ENCODE results near the gene SH3PXD2A.

The SH3PXD2A gene

DNA sequence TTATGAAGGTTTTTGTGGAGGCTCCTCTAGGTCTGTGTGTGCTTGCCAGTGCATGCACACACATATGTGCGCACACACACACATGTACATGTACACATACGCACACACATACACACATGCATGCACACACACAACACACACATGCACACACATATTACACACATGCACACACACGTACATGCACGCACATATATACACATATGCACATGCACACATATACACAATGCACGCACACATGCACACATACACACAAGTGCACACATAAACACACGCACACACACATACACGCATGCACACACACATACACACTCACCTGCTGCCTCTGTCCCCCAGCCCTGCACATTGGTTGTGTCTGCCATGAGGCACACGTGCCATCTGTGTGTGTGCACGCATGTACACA lies 295.6 kb downstream of the SH3PXD2A start:
- no peak overlapping the region for H3K27ac ChIP-seq
- TF ChIP-seq ZFX (IDR thresholded peaks at IDR 0.05) = no peak
- TF ChIP-seq, protein P1, sequence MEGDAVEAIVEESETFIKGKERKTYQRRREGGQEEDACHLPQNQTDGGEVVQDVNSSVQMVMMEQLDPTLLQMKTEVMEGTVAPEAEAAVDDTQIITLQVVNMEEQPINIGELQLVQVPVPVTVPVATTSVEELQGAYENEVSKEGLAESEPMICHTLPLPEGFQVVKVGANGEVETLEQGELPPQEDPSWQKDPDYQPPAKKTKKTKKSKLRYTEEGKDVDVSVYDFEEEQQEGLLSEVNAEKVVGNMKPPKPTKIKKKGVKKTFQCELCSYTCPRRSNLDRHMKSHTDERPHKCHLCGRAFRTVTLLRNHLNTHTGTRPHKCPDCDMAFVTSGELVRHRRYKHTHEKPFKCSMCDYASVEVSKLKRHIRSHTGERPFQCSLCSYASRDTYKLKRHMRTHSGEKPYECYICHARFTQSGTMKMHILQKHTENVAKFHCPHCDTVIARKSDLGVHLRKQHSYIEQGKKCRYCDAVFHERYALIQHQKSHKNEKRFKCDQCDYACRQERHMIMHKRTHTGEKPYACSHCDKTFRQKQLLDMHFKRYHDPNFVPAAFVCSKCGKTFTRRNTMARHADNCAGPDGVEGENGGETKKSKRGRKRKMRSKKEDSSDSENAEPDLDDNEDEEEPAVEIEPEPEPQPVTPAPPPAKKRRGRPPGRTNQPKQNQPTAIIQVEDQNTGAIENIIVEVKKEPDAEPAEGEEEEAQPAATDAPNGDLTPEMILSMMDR (conservative IDR thresholded peaks at IDR 0.05) = no peak

DNA sequence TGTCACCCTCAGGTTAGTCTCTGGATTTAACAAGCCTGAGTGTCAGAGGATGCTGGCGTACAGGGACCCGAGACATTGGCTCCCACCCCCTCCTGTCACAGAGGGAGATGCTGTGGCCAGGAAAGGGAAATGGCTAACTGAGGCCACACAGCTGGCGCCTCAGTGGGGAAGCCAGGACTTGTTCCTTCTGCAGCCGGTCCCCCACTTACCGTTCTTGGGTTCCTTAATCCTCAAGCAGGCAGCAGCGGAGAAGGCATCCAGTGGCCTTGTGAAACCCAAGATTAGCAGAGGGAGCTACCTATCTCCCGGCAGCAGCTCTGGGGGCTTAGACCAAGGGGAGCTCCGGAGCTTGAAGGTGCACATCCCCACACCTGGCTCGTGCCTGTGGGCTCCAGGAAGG lies 296.5 kb downstream of the SH3PXD2A start:
- TF ChIP-seq, protein P1 (conservative IDR thresholded peaks at IDR 0.05) = no peak
- TF ChIP-seq ZFX (IDR thresholded peaks at IDR 0.05) = no peak
- no peak overlapping the region for H3K27ac ChIP-seq

DNA sequence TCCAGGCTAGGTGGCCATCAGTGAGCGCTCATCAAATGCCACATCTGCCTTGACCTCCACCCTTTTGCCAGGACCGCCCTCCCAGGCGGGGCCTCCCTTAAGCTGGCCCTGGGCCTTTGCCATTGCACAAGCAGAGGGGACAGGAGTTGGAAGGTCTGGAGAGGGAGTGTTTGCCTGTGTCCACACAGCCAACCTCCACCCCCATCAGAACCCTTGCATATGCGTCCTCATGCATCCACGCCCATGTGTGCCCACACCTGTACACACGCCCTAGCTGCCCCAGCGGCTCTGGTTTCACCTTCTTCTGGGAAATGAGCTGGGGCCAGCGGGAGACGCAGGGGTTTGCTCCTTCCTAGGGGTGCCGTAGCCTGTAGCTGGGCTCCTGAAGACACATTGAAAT lies 297.9 kb downstream of the SH3PXD2A start:
- no peak overlapping the region for H3K27ac ChIP-seq
- no peak for TF ChIP-seq ZFX (IDR thresholded peaks at IDR 0.05)
- TF ChIP-seq, protein P1 (conservative IDR thresholded peaks at IDR 0.05) = no peak

DNA sequence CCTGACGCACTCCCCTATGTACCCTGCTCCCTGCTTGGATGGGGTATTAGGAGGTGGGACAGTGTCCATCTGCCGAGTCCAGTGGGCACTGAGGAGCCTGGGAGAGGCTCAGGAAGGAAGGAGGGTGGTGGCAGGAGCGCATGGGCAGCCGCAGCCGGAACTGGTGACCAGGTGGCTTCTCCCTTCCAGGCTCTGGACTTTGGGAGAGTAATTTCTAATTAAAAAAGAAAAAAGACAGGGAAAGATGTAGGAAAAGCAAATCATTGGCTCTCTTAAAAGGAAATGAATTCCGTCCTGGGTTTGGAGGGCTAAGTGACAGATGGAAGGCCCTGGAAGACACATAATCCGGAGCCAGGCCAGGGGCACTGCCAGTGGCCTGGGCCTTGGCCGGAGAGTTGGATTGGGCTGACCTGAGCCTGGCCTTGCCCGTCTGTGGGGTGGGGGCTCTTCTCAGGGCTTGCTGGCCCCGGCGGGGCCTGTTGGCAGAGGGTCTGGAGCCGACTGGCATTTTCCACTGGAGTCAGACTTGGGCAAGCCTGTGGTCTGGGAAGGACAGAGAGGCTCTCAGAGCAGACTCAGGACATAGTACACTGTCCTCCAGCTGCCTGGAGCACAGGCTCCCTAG lies 298.9 kb downstream of the SH3PXD2A start:
- H3K27ac ChIP-seq = no peak overlapping the region
- no peak for TF ChIP-seq ZFX (IDR thresholded peaks at IDR 0.05)
- TF ChIP-seq, protein P1 (conservative IDR thresholded peaks at IDR 0.05) = no peak

DNA sequence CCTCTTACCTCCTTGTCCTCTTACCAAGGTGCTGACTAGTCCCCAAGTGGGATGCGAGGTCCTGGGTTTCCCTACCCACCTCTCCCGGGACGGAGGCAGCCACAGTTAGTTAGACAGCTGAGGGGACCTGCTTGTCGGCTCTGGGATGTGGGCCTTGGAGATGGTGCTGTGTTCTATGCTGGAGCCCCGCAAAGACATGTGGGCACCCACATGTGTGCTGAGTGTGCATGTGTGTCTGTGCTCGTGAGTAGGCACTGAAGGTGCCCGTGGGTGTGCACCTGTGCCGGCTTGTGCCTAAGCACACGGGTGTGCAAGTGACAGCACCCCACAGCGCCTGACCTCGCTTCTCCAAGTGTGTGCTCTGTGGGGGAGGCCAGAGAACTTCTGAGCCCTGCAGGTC lies 299.7 kb downstream of the SH3PXD2A start:
- TF ChIP-seq, protein P1 (conservative IDR thresholded peaks at IDR 0.05) = no peak
- no peak for TF ChIP-seq ZFX (IDR thresholded peaks at IDR 0.05)
- peak overlapping the region; percentile 13; the same call in 1 of the 2 replicates for H3K27ac ChIP-seq

DNA sequence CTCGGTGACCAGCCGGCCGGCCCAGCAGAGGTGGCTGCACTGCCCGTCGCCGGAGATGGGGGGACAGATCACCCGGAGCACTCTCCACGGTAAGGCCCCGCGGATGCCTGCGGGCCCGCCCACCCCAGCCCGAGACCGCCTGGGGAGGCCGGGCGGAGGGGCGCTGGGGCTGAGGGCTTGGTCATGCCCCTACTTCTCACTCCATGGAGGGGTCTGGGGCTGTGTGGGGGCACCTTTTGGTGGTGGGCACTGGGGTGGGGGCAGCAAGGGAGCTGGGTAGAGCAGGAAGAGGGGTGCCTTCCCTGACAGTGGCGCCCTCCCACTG lies 300.1 kb downstream of the SH3PXD2A start:
- no peak for TF ChIP-seq ZFX (IDR thresholded peaks at IDR 0.05)
- TF ChIP-seq, protein P1 (conservative IDR thresholded peaks at IDR 0.05) = no peak
- H3K27ac ChIP-seq = peak overlapping the region; percentile 13; the same call in 1 of the 2 replicates

DNA sequence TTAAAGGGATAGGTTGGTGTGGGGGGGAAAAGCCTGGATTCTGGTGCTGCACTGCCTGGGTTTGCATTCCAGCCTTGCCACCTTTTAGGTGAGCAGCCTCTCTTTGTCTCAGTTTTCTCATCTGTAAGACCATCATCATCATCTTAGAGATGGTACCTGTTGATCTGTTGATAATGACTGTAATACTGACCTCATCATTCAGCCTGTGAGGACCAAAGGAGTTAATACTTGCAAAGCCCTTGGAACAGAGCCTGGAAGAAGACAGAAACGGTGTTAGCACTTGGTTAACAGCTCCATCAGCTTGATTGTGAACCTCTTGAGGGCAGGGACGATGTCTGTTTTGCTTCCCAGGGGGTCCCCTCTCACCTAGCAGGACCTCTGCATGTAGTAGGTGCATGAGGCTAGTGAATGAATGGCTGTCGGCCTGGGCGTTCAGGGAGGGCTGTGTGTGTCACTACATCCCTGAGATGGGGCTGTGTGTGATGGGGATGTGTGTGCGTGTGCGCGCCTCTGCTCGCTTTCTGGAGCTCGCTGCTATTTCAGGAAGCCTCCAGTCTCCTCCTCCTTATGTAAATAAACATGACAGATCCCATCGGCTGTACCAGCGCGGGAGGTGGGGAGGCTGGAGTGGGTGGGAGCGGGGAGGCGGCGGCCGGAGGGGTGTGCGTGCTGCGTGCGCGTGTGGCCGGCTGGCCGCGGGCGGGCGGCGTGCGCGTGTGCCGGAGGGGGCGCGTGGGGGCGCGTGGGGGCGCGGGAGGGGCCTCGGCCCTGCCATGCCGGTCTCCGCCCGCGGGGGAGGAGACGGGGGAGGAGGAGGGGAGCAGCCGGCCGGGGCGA lies 300.7 kb downstream of the SH3PXD2A start:
- peak overlapping the region; percentile 13; the same call in 1 of the 2 replicates for H3K27ac ChIP-seq
- TF ChIP-seq, protein P1 (conservative IDR thresholded peaks at IDR 0.05) = no peak
- no peak for TF ChIP-seq ZFX (IDR thresholded peaks at IDR 0.05)

Data from C4-2B (cell line).